ENCODE results near the gene DAPK2.

DNA sequence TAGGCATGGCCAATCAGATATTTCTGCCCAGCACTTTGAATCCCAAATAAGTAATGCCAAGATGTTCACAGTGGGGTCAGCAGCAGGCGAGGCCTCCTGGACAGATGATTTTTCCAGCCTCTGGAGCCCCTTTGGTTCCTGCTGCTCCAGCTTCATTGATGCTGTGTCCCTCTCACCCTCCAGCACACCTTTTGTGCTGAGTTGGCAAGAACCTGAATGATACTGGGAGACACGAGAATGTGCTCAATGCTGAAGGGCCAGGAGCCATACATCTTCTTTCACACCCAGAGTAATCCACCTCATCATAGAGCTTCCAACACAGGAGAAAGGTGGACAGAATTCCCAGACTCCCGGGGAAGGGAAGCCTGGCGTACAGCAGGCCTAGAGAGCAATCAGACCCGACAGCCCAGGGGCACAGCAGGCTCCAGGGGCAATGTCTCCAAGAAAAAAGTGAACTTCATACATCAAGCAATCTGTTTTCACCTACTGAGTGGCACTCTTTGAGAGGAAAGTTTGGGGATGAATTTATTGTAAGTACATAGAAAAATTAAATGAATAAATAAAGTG, 6.7 kb upstream of the DAPK2 start:
- TF ChIP-seq CTCF (IDR thresholded peaks at IDR 0.05; ENCODE audit: low read depth, low read length) (no peak), POLR2A (IDR thresholded peaks at IDR 0.05; ENCODE audit: extremely low read depth, insufficient read length) (no peak)
